ENCODE data around the gene DHX32.
"Not testable (repeated sequence)": the region's sequence is repeated elsewhere in the genome, so short reads cannot be mapped to it uniquely, and the experiment has no call there.

DHX32 gene

GRCh38 chr10:125881192-125881591 lies at the start of gene DHX32:
Gene DHX32 (minus strand): TSS chr10:125881292. CDS start chr10:125880824, 468 bp downstream.
- DNase-seq: no peak

- DNase-seq: no peak
These were observed 48.5 kb upstream of the DHX32 start for GRCh38 chr10:125929618-125930017.

GRCh38 chr10:125928928-125929585 lies 48.0 kb upstream of the DHX32 start:
- DNase-seq: no peak

- not testable (repeated sequence) for DNase-seq
These were observed 46.2 kb upstream of the DHX32 start for GRCh38 chr10:125927265-125927664.

- DNase-seq: no peak
These were observed 45.2 kb upstream of the DHX32 start for GRCh38 chr10:125926247-125926646.

- no peak for DNase-seq
These were observed 44.3 kb upstream of the DHX32 start for GRCh38 chr10:125925262-125925834.

- not testable (repeated sequence) for DNase-seq
These were observed 40.7 kb upstream of the DHX32 start for GRCh38 chr10:125921643-125922306.

GRCh38 chr10:125917704-125918361 lies 36.7 kb upstream of the DHX32 start:
- DNase-seq: not testable (repeated sequence)

- DNase-seq: no peak
These were observed 35.9 kb upstream of the DHX32 start for GRCh38 chr10:125916977-125917376.

- not testable (repeated sequence) for DNase-seq
These were observed 32.2 kb upstream of the DHX32 start for GRCh38 chr10:125913277-125913676.

GRCh38 chr10:125911990-125912389 lies 30.9 kb upstream of the DHX32 start:
- DNase-seq: no peak

GRCh38 chr10:125911145-125911544 lies 30.1 kb upstream of the DHX32 start:
- DNase-seq: no peak

GRCh38 chr10:125909491-125909890 lies 28.4 kb upstream of the DHX32 start:
- DNase-seq: not testable (repeated sequence)

GRCh38 chr10:125908813-125909212 lies 27.7 kb upstream of the DHX32 start:
- DNase-seq: not testable (repeated sequence)

GRCh38 chr10:125907598-125907997 lies 26.5 kb upstream of the DHX32 start:
- not testable (repeated sequence) for DNase-seq

GRCh38 chr10:125905069-125905994 lies 24.2 kb upstream of the DHX32 start:
- not testable (repeated sequence) for DNase-seq

GRCh38 chr10:125903135-125903640 lies 22.1 kb upstream of the DHX32 start:
- not testable (repeated sequence) for DNase-seq

- DNase-seq: not testable (repeated sequence)
These were observed 19.9 kb upstream of the DHX32 start for GRCh38 chr10:125900963-125901362.

- not testable (repeated sequence) for DNase-seq
These were observed 16.2 kb upstream of the DHX32 start for GRCh38 chr10:125897317-125897716.

GRCh38 chr10:125896088-125896934 lies 15.2 kb upstream of the DHX32 start, which contains the start of gene FANK1:
Gene FANK1 (plus strand): TSS chr10:125896564. CDS start chr10:125896643, 79 bp downstream.
- DNase-seq: peak; percentile 73

Data from GDM1 (cell line).